Measurements from ENCODE around the gene ISL2.

ISL2 gene

GRCh38 chr15:76377217-76377616 lies 40.6 kb downstream of the ISL2 start:
- no peak for DNase-seq (ENCODE audit: low spot score)

- DNase-seq (ENCODE audit: low spot score), result no peak
Measured at GRCh38 chr15:76377751-76378150, 41.2 kb downstream of the ISL2 start.

GRCh38 chr15:76378691-76379090 lies 42.1 kb downstream of the ISL2 start:
- no peak for DNase-seq (ENCODE audit: low spot score)

- peak; percentile 58 for DNase-seq (ENCODE audit: low spot score)
Measured at GRCh38 chr15:76380249-76380648, 43.7 kb downstream of the ISL2 start.

- DNase-seq (ENCODE audit: low spot score), result no peak
Measured at GRCh38 chr15:76381366-76381765, 44.8 kb downstream of the ISL2 start.

GRCh38 chr15:76382987-76383728 lies 46.6 kb downstream of the ISL2 start:
- DNase-seq (ENCODE audit: low spot score), result no peak

GRCh38 chr15:76384409-76384808 lies 47.8 kb downstream of the ISL2 start:
- no peak for DNase-seq (ENCODE audit: low spot score)

GRCh38 chr15:76386178-76386577 lies 49.6 kb downstream of the ISL2 start:
- no peak for DNase-seq (ENCODE audit: low spot score)

- DNase-seq (ENCODE audit: low spot score), result no peak
Measured at GRCh38 chr15:76386926-76387325, 50.4 kb downstream of the ISL2 start.

- DNase-seq (ENCODE audit: low spot score), result no peak
Measured at GRCh38 chr15:76390571-76390970, 54.0 kb downstream of the ISL2 start.

- DNase-seq (ENCODE audit: low spot score), result no peak
Measured at GRCh38 chr15:76391309-76391708, 54.7 kb downstream of the ISL2 start.

GRCh38 chr15:76391847-76392246 lies 55.3 kb downstream of the ISL2 start:
- DNase-seq (ENCODE audit: low spot score), result no peak

All from COLO829 (cell line).